ENCODE measurements around the gene ARHGAP22.

The ARHGAP22 gene

GRCh38 chr10:48595539-48595932 is 9.3 kb downstream of the ARHGAP22 start:
- TF ChIP-seq POLR2AphosphoS5 (IDR thresholded peaks at IDR 0.05; ENCODE audit: low read depth, low read length): no peak

- no peak for TF ChIP-seq POLR2AphosphoS5 (IDR thresholded peaks at IDR 0.05; ENCODE audit: low read depth, low read length)
- no peak for TF ChIP-seq REST (IDR thresholded peaks at IDR 0.05; ENCODE audit: insufficient read depth in 1 of 2, low read depth in 2 of 2, low read length in 2 of 2)
- no peak for TF ChIP-seq TAF1 (IDR thresholded peaks at IDR 0.05; ENCODE audit: borderline replicate concordance, insufficient read depth, low read length)
- no peak for TF ChIP-seq FOXP2 (optimal IDR thresholded peaks at IDR 0.05; ENCODE audit: borderline replicate concordance, extremely low read depth, extremely low read length, insufficient read depth)
- TF ChIP-seq SIN3A (IDR thresholded peaks at IDR 0.05; ENCODE audit: borderline replicate concordance, insufficient read depth, low read length): no peak
These were observed 9.9 kb downstream of the ARHGAP22 start for GRCh38 chr10:48594803-48595538.

GRCh38 chr10:48594371-48594770 is 10.5 kb downstream of the ARHGAP22 start:
- TF ChIP-seq TAF1 (IDR thresholded peaks at IDR 0.05; ENCODE audit: borderline replicate concordance, insufficient read depth, low read length) (no peak), SIN3A (IDR thresholded peaks at IDR 0.05; ENCODE audit: borderline replicate concordance, insufficient read depth, low read length) (no peak), FOXP2 (optimal IDR thresholded peaks at IDR 0.05; ENCODE audit: borderline replicate concordance, extremely low read depth, extremely low read length, insufficient read depth) (no peak), POLR2AphosphoS5 (IDR thresholded peaks at IDR 0.05; ENCODE audit: low read depth, low read length) (no peak), REST (IDR thresholded peaks at IDR 0.05; ENCODE audit: insufficient read depth in 1 of 2, low read depth in 2 of 2, low read length in 2 of 2) (no peak)

DNA sequence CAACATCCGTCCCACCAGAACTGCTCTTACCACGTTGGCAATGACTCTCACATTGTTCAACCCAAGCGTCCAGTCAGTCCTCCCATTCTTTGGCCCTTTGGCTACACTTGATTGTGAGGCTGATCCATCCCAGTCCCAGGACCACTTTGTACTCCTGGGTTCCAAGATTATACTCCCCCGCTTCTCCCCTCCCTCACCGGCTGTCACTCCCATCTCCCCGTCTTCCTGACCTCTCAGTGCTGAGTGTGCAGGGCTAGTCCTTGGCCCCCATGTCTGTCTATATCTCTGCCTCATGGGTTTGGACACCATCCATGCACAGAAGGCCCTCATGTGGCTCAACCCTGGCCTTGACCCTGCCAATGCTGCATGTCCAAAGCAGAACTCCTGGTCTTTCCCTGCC is 12.5 kb downstream of the ARHGAP22 start:
- no peak for TF ChIP-seq POLR2AphosphoS5 (IDR thresholded peaks at IDR 0.05; ENCODE audit: low read depth, low read length)

DNA sequence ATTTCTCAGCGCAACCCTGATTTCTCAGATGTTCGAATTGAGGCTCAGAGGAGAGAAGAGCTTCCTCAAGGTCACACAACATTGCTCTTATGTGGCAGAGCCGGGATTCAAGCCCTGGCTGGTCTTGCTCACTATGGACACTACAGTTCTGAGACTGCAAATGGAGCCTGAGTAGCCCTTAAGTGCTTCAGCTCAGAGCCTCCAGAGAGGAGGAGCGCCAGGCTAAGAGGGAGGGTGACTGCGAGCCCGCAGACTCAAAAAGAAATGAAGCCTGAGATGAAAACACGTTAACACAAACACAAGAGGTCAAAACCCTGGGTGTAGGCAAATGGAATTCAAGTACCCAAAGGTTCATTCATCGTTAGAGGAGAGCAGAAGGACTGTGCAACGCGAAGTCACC is 13.9 kb downstream of the ARHGAP22 start:
- TF ChIP-seq FOXP2 (optimal IDR thresholded peaks at IDR 0.05; ENCODE audit: borderline replicate concordance, extremely low read depth, extremely low read length, insufficient read depth): no peak
- no peak for TF ChIP-seq TAF1 (IDR thresholded peaks at IDR 0.05; ENCODE audit: borderline replicate concordance, insufficient read depth, low read length)
- TF ChIP-seq SIN3A (IDR thresholded peaks at IDR 0.05; ENCODE audit: borderline replicate concordance, insufficient read depth, low read length): no peak
- TF ChIP-seq POLR2AphosphoS5 (IDR thresholded peaks at IDR 0.05; ENCODE audit: low read depth, low read length): no peak
- TF ChIP-seq REST (IDR thresholded peaks at IDR 0.05; ENCODE audit: insufficient read depth in 1 of 2, low read depth in 2 of 2, low read length in 2 of 2): no peak

DNA sequence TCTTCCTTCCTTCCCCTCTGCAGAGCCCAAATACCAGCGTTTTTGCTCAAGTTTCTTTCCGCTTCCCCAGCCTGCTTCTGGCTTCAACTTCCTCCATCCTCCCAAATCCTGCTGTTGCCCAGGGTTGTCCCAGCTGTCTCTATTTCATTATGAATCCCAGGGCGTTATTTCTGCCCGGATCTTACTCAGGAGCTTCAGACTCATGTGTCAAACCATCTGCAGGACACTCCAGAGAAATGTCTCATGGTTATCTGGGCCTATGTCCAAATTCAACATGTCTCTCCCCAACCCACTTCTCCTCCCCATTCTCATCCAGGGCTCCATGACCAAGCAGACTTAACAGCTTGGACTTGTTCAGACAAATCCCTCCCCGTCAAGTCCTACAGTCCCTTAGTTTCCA is 15.6 kb downstream of the ARHGAP22 start:
- no peak for TF ChIP-seq REST (IDR thresholded peaks at IDR 0.05; ENCODE audit: insufficient read depth in 1 of 2, low read depth in 2 of 2, low read length in 2 of 2)
- TF ChIP-seq SIN3A (IDR thresholded peaks at IDR 0.05; ENCODE audit: borderline replicate concordance, insufficient read depth, low read length): no peak
- no peak for TF ChIP-seq FOXP2 (optimal IDR thresholded peaks at IDR 0.05; ENCODE audit: borderline replicate concordance, extremely low read depth, extremely low read length, insufficient read depth)
- TF ChIP-seq POLR2AphosphoS5 (IDR thresholded peaks at IDR 0.05; ENCODE audit: low read depth, low read length): no peak
- TF ChIP-seq TAF1 (IDR thresholded peaks at IDR 0.05; ENCODE audit: borderline replicate concordance, insufficient read depth, low read length): no peak

Data from PFSK-1 (cell line).